Measurements from ENCODE around the gene THOP1.

THOP1 gene

GRCh38 chr19:2811221-2811722 lies 26.0 kb downstream of the THOP1 start:
- H3K4me3 ChIP-seq (ENCODE audit: low read depth, low read length): no peak overlapping the region
- no peak for TF ChIP-seq CTCF (IDR thresholded peaks at IDR 0.05; ENCODE audit: low read depth, low read length)

- no peak overlapping the region for H3K4me3 ChIP-seq (ENCODE audit: low read depth, low read length)
- no peak for TF ChIP-seq CTCF (IDR thresholded peaks at IDR 0.05; ENCODE audit: low read depth, low read length)
Measured at GRCh38 chr19:2811735-2812413, 26.6 kb downstream of the THOP1 start.

GRCh38 chr19:2812414-2813234 lies 27.3 kb downstream of the THOP1 start:
- TF ChIP-seq CTCF (IDR thresholded peaks at IDR 0.05; ENCODE audit: low read depth, low read length): no peak

GRCh38 chr19:2813235-2814160 lies 28.2 kb downstream of the THOP1 start:
- H3K4me3 ChIP-seq (ENCODE audit: low read depth, low read length): no peak overlapping the region
- TF ChIP-seq CTCF (IDR thresholded peaks at IDR 0.05; ENCODE audit: low read depth, low read length): no peak

More at GRCh38 chr19:2812414-2813234, 27.3 kb downstream of the THOP1 start:
- no peak overlapping the region for H3K4me3 ChIP-seq (ENCODE audit: low read depth, low read length)

- TF ChIP-seq CTCF (IDR thresholded peaks at IDR 0.05; ENCODE audit: low read depth, low read length): no peak
- no peak overlapping the region for H3K4me3 ChIP-seq (ENCODE audit: low read depth, low read length)
Measured at GRCh38 chr19:2814426-2814825, 29.1 kb downstream of the THOP1 start.

- TF ChIP-seq CTCF (IDR thresholded peaks at IDR 0.05; ENCODE audit: low read depth, low read length): no peak
- no peak overlapping the region for H3K4me3 ChIP-seq (ENCODE audit: low read depth, low read length)
Measured at GRCh38 chr19:2815191-2815614, 29.9 kb downstream of the THOP1 start.
